Stimulated activated CD8-positive, alpha-beta memory T cell treated with anti-CD3 and anti-CD28 coated beads, Interleukin-4, amount 100 ng/mL, for 1 hour (primary cell): ENCODE measurements around the gene RCHY1.
"Not testable (repeated sequence)": the region's sequence is repeated elsewhere in the genome, so short reads cannot be mapped to it uniquely, and the experiment has no call there.

Experiments
- DNase-seq, 2 donors: peaks; one replicate each; pipeline ENCODE4 v3.0.0-alpha.2; 2020; ENCODE audit warnings: low read depth in 2 of 2, low spot score in 1 of 2

Gene RCHY1

GRCh38 chr4:75516144-75516543, 1.9 kb upstream of the RCHY1 start:
- DNase-seq, result no peak

GRCh38 chr4:75514949-75515612, 878 bp upstream of the RCHY1 start:
- DNase-seq, result no peak

GRCh38 chr4:75513526-75514130, 575 bp downstream of the RCHY1 start:
- no peak for DNase-seq

- DNase-seq, result no peak
These were observed 1.6 kb downstream of the RCHY1 start for GRCh38 chr4:75512386-75513211.

DNA sequence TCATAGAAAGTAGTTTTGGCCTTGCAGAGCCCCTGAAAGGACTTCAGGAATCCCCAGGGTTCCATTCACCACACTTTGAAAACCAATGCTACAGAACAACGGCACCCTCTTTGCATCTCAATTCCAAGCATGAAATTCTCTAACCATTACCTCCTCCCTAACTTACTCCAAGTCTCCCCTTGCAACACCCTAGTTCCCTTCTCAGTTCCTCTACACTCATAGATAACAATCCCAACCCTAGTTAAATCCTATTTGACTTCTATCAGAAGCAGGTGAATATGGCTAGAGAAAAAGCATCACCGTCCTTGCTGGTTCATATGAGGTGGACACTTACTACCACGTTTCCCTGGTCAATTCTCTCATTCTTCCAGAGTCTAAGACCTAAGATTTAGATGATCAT, 2.4 kb downstream of the RCHY1 start:
- no peak for DNase-seq

DNA sequence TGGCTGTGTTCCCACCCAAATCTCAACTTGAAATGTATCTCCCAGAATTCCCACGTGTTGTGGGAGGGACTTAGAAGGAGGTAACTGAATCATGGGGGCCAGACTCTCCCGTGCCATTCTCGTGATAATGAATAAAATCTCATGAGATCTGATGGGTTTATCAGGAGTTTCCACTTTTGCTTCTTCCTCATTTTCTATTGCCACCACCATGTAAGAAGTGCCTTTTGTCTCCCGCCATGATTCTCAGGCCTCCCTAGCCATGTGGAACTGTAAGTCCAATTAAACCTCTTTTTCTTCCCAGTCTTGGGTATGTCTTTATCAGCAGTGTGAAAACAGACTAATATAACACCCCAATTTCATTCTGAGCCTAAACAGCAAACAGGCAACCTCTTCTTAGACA, 4.6 kb downstream of the RCHY1 start:
- DNase-seq, result not testable (repeated sequence)

- no peak for DNase-seq
These were observed 8.6 kb downstream of the RCHY1 start for GRCh38 chr4:75505630-75506029.

DNA sequence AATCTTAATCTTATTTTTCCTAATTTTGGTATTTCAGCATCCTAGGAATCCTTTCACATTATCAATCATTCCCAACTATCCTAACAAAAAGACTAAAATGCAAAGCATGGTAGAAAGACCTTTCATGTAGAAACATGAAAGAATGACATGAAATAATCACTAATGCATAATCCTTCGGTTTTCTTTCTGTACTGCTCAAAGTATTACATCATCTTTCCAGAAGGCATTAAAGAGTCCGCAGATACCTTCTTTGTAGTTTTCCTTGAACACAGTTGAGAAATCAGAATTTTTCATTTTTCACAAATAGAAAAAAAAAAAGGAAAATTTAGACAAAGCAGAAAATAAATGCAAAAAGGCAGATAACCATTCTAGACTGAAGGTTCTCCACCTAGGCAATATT, 11.5 kb downstream of the RCHY1 start:
- DNase-seq, result no peak

DNA sequence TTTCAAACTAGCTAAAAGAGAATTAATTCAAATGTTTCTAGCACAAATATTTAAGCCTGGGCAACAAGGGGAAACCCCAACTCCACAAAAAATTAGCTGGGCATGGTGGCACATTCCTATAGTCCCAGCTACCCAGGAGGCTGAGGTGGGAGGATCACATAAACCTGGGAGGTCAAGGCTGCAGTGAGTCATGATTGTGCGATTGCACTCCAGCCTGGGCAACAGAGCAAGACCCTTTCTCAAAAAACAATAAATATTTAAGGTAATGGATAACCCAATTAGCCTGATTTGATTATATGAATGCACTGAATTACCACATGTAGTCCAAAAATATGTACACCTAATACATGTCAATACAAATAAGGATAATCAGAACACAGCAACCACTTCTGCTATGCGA, 14.3 kb downstream of the RCHY1 start:
- no peak for DNase-seq

- DNase-seq, result no peak
These were observed 16.2 kb downstream of the RCHY1 start for GRCh38 chr4:75498041-75498440.

- DNase-seq, result no peak
These were observed 17.1 kb downstream of the RCHY1 start for GRCh38 chr4:75497133-75497532.

DNA sequence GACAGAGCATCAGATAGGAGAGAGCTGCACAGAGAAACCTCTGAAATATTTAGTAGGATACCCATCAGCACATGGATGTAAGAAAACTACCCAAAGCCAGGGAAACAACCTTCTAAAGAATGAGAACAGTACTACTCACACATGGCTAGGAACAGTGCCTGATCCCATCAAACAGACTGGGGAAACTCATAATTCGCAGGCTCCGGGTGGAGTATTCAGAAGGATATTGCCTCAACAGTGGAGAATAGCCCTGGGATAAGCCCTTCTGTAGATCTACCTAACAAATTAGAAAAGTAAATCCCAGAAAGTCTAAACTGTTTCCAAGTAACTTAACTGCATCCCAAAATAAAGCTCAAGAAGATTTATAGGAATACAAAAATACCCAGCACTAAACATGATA, 17.8 kb downstream of the RCHY1 start:
- DNase-seq, result no peak

DNA sequence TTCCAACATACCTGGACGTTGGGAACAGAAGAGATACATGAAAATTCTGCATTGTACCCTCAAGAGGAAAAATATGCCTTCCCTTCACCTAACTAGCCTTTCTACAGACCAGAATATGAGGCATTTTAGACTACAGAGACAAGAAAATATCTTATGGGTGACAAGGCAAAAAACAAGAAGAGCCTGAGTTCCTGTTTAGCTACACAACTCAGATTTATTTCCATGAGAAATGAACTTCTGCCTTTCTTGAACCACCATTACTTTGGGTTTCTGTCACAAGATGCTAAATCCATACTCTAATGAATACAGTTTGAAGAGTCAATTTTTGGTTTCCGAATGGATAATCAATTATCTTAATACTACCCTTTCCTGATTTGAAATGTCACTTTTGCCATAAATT, 18.7 kb downstream of the RCHY1 start:
- no peak for DNase-seq

- no peak for DNase-seq
These were observed 19.6 kb downstream of the RCHY1 start for GRCh38 chr4:75494563-75494962.

DNA sequence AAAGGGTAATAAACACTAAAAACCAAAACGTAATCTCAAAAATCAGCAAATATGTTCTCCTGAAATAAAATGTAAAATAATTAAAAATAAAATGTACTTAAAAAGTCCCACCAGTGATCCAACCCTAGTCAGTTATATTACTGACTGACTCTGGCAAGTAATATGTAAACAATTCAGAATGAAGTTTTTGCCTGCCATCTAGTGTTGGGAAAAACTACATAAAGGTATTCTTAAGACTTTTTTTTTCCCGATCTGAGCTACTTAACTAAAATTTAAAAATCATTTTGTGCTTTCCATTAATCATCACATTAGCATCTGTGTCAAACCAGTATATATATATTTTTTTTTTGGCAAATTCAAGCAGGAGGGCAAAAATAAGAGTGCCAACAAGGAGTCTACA, 24.0 kb downstream of the RCHY1 start:
- DNase-seq, result no peak

- no peak for DNase-seq
These were observed 30.0 kb downstream of the RCHY1 start for GRCh38 chr4:75484190-75484589.

- DNase-seq, result no peak
These were observed 37.0 kb downstream of the RCHY1 start for GRCh38 chr4:75477201-75477600.

DNA sequence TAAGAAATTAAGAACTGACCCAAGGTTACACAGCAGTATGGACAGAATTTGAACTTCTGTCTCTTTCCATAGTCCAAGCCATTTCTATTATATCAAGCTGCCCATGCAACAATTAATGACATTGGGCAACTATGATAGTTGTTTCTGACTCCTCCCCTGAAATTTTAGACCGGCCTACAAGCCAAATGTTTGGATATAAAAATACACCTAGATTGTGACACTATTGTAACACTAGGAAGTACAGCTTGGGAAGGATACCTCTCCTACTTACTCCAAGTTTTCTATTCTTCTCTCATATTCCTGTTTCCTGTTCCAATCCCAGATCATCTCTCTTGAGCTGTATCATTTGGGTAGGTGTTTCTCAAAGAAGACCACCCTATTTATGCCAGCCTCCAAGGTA, 43.5 kb downstream of the RCHY1 start:
- no peak for DNase-seq

DNA sequence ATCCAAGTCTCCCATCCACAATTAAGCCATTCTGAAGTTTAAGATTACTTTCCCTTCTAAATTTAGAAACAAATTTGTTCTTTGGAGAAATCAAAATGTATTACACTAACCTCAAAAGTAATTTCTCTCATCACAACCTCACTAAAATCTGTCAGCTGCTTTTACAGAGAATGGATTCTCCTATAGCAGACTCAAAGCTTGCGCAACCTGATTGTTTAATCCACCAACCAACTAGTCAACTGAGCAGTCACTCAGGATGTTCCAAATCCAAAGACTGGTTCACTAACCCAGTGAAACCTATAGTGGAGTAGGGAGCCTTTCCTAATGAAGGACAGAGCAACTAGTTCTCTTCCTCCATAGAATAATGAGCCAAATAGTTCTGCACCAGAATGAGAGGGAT, 44.3 kb downstream of the RCHY1 start:
- DNase-seq, result no peak

DNA sequence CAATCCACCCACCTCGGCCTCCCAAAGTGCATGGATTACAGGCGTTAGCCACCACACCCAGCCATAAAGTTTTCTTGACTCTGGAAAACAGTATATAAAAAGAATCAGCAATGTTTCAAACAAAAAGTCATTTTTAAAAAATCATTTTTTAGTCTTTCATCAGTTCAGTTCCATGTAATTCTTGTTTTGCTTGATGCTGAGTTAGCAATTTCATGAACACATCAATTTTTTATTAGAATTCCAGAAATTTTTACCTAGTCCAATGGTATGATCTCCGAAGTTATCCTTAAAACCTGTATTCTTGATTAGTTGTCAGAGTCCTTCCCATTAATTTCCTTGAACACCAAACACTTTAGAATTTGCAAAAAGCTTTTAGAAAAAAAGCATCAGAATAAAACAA, 56.8 kb downstream of the RCHY1 start:
- no peak for DNase-seq

- DNase-seq, result no peak
These were observed 80.1 kb downstream of the RCHY1 start for GRCh38 chr4:75434105-75434504.

GRCh38 chr4:75432683-75433082, 81.5 kb downstream of the RCHY1 start:
- DNase-seq, result no peak
